LoVo (cell line): ENCODE data around the gene MACROD2.

Experiments
- DNase-seq: peaks from one replicate; pipeline ENCODE4 v3.0.0-alpha.2; 2016; ENCODE audit warnings: low spot score

MACROD2 gene

GRCh38 chr20:15812696-15813095 lies 1817.4 kb downstream of the MACROD2 start:
- DNase-seq = no peak

GRCh38 chr20:15814360-15814759 lies 1819.0 kb downstream of the MACROD2 start:
- DNase-seq = no peak

- no peak for DNase-seq
Observed at GRCh38 chr20:15814911-15815310, 1819.6 kb downstream of the MACROD2 start.

- no peak for DNase-seq
Observed at GRCh38 chr20:15817351-15817750, 1822.0 kb downstream of the MACROD2 start.

- DNase-seq = no peak
Observed at GRCh38 chr20:15818651-15819071, 1823.3 kb downstream of the MACROD2 start.

GRCh38 chr20:15823718-15824117 lies 1828.4 kb downstream of the MACROD2 start:
- no peak for DNase-seq

- DNase-seq = no peak
Observed at GRCh38 chr20:15827628-15828027, 1832.3 kb downstream of the MACROD2 start.

- DNase-seq = peak; percentile 17
Observed at GRCh38 chr20:15831201-15831600, 1835.9 kb downstream of the MACROD2 start.

- DNase-seq = no peak
Observed at GRCh38 chr20:15832512-15832911, 1837.2 kb downstream of the MACROD2 start.

GRCh38 chr20:15834857-15835256 lies 1839.5 kb downstream of the MACROD2 start:
- peak; percentile 2 for DNase-seq

- no peak for DNase-seq
Observed at GRCh38 chr20:15835811-15836210, 1840.5 kb downstream of the MACROD2 start.

- peak; percentile 22 for DNase-seq
Observed at GRCh38 chr20:15836634-15837033, 1841.3 kb downstream of the MACROD2 start.

GRCh38 chr20:15837563-15837962 lies 1842.2 kb downstream of the MACROD2 start:
- DNase-seq = no peak

GRCh38 chr20:15838466-15838865 lies 1843.2 kb downstream of the MACROD2 start:
- no peak for DNase-seq

GRCh38 chr20:15840636-15841301 lies 1845.5 kb downstream of the MACROD2 start:
- no peak for DNase-seq

GRCh38 chr20:15842872-15843271 lies 1847.6 kb downstream of the MACROD2 start:
- no peak for DNase-seq

- DNase-seq = no peak
Observed at GRCh38 chr20:15843777-15844176, 1848.5 kb downstream of the MACROD2 start.

- no peak for DNase-seq
Observed at GRCh38 chr20:15847196-15847784, 1852.0 kb downstream of the MACROD2 start.

GRCh38 chr20:15848126-15848525 lies 1852.8 kb downstream of the MACROD2 start:
- no peak for DNase-seq

- DNase-seq = no peak
Observed at GRCh38 chr20:15848995-15849610, 1853.8 kb downstream of the MACROD2 start.

- DNase-seq = no peak
Observed at GRCh38 chr20:15851576-15852215, 1856.4 kb downstream of the MACROD2 start.

GRCh38 chr20:15854911-15855310 lies 1859.6 kb downstream of the MACROD2 start:
- no peak for DNase-seq

GRCh38 chr20:15857173-15857784 lies 1862.0 kb downstream of the MACROD2 start:
- no peak for DNase-seq
